ENCODE results near the gene YTHDF1. TPM values are rescaled to one million over a fixed set of nuclear protein-coding genes. Genes with fewer than 3 reads are reported as not detected.

YTHDF1 gene
- total RNA-seq, 1 experiment from 2014 or later = 196 TPM

DNA sequence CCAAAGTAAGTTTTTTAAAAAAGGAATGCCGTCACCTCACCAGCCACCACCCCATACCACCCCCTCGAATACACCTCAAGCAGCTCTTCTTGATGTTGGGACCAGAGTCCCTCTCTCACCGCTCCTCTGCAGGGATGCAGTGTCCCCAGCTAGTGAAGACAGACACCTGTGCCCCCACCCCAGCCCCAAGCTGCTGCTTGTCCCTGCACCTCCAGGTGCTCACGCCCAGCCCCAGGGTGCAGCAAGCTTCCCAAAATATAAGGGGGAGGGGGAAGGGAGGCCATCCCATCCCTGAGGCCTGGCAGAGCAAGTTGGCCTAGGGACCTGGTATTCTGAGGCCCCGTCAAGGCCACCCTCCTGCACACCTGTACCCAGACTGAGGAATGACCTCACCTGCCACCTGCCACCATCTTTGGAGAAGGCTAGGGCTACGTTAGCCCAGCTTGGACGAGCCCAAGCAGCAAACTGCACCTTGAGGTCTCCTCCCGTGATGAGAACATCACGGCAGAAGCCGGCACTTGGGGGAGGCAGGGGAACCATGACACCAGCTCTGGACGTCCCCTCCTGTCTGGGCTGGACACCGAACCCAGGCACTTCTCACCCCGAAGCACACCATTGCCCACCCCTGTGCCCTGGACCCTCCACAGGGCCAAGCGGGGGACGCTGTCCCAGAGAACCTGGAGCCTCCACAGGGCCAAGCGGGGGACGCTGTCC lies 25.9 kb downstream of the YTHDF1 start:
- Histone ChIP-seq H3K27me3 (replicated peaks; ENCODE audit: control insufficient read depth, insufficient read depth, low read length) (no peaks in the 10 kb centered on the region), H3K4me3 (ENCODE audit: low read depth, low read length) (no peak overlapping the region), H3K36me3 (ENCODE audit: control insufficient read depth, insufficient read depth, low read length) (no peaks in the 10 kb centered on the region), H3K4me1 (0 out of 2 replicates have a peak, but pooled peaks cover 3% of the 10 kb centered on the region), H3K9me3 (peaks cover 7% of the 10 kb centered on the region; the same call in 1 of the 2 replicates)
- peaks cover 13% of the 10 kb centered on the region for H3K4me1 Mint-ChIP-seq (ENCODE audit: low read depth, unreplicated experiment)
- no peaks in the 10 kb centered on the region for H3K27me3 Mint-ChIP-seq (ENCODE audit: insufficient read depth, unreplicated experiment)
- POLR2A ChIA-PET = interaction anchor here (0.6 kb wide), 1 partner anchor 175 kb away, joined by 4 read pairs; no protein-coding TSS in a partner anchor
- no peak overlapping the region for H3K4me3 Mint-ChIP-seq (ENCODE audit: unreplicated experiment)
- no peak overlapping the region for H3K27ac Mint-ChIP-seq (ENCODE audit: unreplicated experiment)
- intact Hi-C loops (cut with micrococcal nuclease; ENCODE audit: unreplicated experiment) = no loop called here
- no peaks in the 10 kb centered on the region for H3K9me3 Mint-ChIP-seq (ENCODE audit: unreplicated experiment)
- no peak for TF ChIP-seq CTCF (IDR thresholded peaks at IDR 0.05; ENCODE audit: insufficient read depth in 1 of 2, low read depth in 1 of 2, low read length in 1 of 2, severe bottlenecking in 1 of 2, unreplicated experiment in 1 of 2)
- CTCF ChIA-PET = no interaction called here
- DNase-seq = no peak
- no TSS peak for BruUV-seq (replicated peaks)
- peaks cover 29% of the 10 kb centered on the region for H3K36me3 Mint-ChIP-seq (ENCODE audit: insufficient read depth, unreplicated experiment)

DNA sequence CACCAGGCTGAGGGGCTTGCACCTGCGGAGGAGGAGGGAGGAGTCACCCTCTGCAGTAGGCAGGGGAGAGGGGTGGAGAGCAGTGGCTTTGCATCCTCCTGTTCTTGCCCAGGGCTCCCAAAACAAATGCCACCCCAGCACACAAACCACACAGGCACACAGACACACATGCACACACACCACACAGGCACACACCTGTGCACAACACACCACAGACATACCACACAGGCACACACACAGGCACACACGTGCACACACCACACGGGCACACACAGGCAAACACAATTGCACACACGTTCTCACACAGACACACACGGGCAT lies 26.6 kb downstream of the YTHDF1 start:
- ChIA-PET POLR2A (interaction anchor here (0.6 kb wide), 1 partner anchor 175 kb away, joined by 4 read pairs; no protein-coding TSS in a partner anchor), CTCF (no interaction called here)
- Mint-ChIP-seq H3K4me3 (ENCODE audit: unreplicated experiment) (no peak overlapping the region), H3K27me3 (ENCODE audit: insufficient read depth, unreplicated experiment) (no peaks in the 10 kb centered on the region), H3K4me1 (ENCODE audit: low read depth, unreplicated experiment) (peaks cover 6% of the 10 kb centered on the region), H3K27ac (ENCODE audit: unreplicated experiment) (no peak overlapping the region), H3K9me3 (ENCODE audit: unreplicated experiment) (no peaks in the 10 kb centered on the region), H3K36me3 (ENCODE audit: insufficient read depth, unreplicated experiment) (peaks cover 22% of the 10 kb centered on the region)
- Histone ChIP-seq H3K27me3 (replicated peaks; ENCODE audit: control insufficient read depth, insufficient read depth, low read length) (no peaks in the 10 kb centered on the region), H3K4me3 (ENCODE audit: low read depth, low read length) (no peak overlapping the region), H3K9me3 (peaks cover 7% of the 10 kb centered on the region; the same call in 1 of the 2 replicates), H3K4me1 (no peaks in the 10 kb centered on the region), H3K36me3 (ENCODE audit: control insufficient read depth, insufficient read depth, low read length) (no peaks in the 10 kb centered on the region)
- DNase-seq = no peak
- no TSS peak for BruUV-seq (replicated peaks)
- intact Hi-C loops (cut with micrococcal nuclease; ENCODE audit: unreplicated experiment) = no loop called here
- no peak for TF ChIP-seq CTCF (IDR thresholded peaks at IDR 0.05; ENCODE audit: insufficient read depth in 1 of 2, low read depth in 1 of 2, low read length in 1 of 2, severe bottlenecking in 1 of 2, unreplicated experiment in 1 of 2)

DNA sequence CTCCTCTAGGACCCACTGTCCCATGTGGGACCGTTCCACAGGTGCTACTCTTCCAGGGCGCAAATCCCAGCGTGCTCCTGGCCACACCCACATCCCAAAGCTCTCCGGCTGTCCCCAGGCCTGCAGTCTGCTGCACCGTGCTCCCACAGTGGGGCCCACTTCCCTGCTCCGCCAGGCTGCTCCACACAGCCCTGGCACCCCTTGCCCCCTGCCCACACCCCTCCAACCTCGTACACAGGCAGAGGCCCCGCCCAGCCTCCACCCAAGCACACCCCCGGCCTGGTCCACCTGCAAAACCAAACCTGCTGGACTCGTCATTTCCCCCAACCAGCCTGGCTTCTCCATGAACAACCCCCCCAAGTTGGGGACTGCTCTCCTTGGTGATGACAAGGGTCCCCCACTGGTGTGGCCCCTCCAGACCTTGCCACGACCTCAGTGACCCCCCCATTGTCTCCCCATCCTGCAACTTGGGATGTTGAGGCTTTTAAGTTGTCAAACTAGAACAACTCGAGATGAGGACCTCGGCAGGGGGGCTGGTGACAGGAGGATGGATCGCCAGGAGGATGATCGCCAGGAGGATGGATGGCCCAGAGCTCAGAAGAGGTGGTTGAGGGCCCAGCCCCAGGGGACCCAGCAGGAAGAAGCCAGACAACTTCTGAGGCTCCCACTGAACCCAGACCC lies 27.1 kb downstream of the YTHDF1 start:
- BruUV-seq (replicated peaks) = no TSS peak
- POLR2A ChIA-PET = no interaction called here
- peaks cover 17% of the 10 kb centered on the region for H3K36me3 Mint-ChIP-seq (ENCODE audit: insufficient read depth, unreplicated experiment)
- intact Hi-C loops (cut with micrococcal nuclease; ENCODE audit: unreplicated experiment) = no loop called here
- CTCF ChIA-PET = no interaction called here
- Histone ChIP-seq H3K4me3 (ENCODE audit: low read depth, low read length) (no peak overlapping the region), H3K4me1 (no peaks in the 10 kb centered on the region), H3K36me3 (ENCODE audit: control insufficient read depth, insufficient read depth, low read length) (no peaks in the 10 kb centered on the region), H3K9me3 (peaks cover 7% of the 10 kb centered on the region; the same call in 1 of the 2 replicates), H3K27me3 (replicated peaks; ENCODE audit: control insufficient read depth, insufficient read depth, low read length) (no peaks in the 10 kb centered on the region)
- no peaks in the 10 kb centered on the region for H3K9me3 Mint-ChIP-seq (ENCODE audit: unreplicated experiment)
- H3K27ac Mint-ChIP-seq (ENCODE audit: unreplicated experiment) = no peak overlapping the region
- TF ChIP-seq CTCF (IDR thresholded peaks at IDR 0.05; ENCODE audit: insufficient read depth in 1 of 2, low read depth in 1 of 2, low read length in 1 of 2, severe bottlenecking in 1 of 2, unreplicated experiment in 1 of 2) = no peak
- H3K4me3 Mint-ChIP-seq (ENCODE audit: unreplicated experiment) = no peak overlapping the region
- no peak for DNase-seq
- peaks cover under 1% of the 10 kb centered on the region for H3K4me1 Mint-ChIP-seq (ENCODE audit: low read depth, unreplicated experiment)
- H3K27me3 Mint-ChIP-seq (ENCODE audit: insufficient read depth, unreplicated experiment) = no peaks in the 10 kb centered on the region

All from Caco-2 (cell line).